Muscle of arm (tissue), 12 donors: Measurements from ENCODE around the gene INSYN1. TPM values are rescaled to one million over a fixed set of nuclear protein-coding genes. Genes with fewer than 3 reads are reported as not detected.

Experiments used
- DNase-seq: peaks from one replicate; pipeline ENCODE4 v3.0.0-alpha.2; 2013
- polyA plus RNA-seq, 12 donors: library from polyadenylated mRNA; unstranded; fragments of 120-200 nt; gene quantifications; one replicate each; pipeline ENCODE4 v1.2.1, GENCODE V29; 2013; ENCODE audit not compliant: insufficient read length in 12 of 12

Gene INSYN1
- polyA plus RNA-seq, 12 donors, result 1.9 to 15.8 (median 4.4) TPM; not detected in 1

DNA sequence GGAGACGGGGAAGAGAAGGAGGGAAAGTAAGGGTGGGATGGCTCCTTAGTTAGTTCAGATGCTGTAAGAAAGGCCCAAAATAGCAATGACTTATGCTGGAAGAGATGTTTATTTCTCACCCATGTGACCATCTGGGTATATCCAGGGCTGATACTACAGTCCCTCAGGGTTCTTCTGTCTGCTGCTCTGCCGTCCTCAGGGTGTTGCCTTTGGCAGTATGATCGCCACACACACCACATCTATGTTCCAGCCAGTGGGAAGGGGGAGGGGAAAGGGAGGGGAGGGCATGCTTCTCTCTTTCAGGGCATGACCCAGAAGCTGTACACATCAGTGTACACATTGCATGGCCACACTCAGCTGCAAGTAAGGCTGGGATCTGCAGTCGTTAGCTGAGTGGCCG lies 58.7 kb downstream of the INSYN1 start:
- no peak for DNase-seq

DNA sequence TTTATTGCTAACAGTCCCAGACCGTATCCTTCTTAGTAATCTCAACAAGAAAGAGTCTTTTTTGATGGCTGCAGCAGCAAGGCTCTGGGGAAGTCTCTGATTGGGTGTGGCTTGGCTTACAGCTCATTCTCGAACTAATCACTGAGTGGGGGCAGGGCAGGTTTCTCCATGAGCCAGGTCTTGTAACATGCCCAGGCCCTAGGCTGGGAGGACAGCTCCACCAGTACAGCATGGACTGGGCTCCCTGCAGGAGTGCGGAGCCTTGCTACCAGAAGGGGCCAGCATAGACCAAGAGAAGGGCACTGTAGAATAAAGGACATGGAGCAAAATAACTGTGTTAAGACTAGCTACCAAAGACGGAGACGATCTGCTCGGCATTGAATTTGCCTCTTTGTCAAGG lies 61.8 kb downstream of the INSYN1 start:
- no peak for DNase-seq

- no peak for DNase-seq
Observed at GRCh38 chr15:73688455-73688854, 64.7 kb downstream of the INSYN1 start.

- DNase-seq, result no peak
Observed at GRCh38 chr15:73687351-73687750, 65.8 kb downstream of the INSYN1 start.

DNA sequence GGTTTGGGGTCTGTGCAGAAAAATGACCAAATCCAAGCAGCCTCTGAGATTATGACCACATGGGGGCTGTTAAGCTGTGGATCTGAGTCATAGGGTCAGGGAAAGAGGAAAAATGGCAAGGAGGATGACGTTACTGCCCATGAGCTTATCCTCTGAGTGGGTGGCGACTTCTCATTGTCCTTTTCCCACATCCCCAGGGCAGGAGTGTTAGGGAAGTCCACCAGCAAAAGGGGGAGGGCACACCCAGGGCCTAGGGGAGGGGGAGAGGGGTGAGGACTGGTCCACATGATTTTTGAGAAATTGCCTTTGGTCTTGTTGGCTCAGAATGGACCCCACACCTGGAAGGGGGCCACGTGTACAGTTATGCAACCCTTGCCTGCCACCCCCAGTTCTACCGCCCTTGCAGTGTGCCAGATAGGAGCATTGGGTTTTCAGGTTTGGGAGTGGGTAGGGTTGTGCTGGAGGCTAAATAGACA lies 66.3 kb downstream of the INSYN1 start:
- no peak for DNase-seq

DNA sequence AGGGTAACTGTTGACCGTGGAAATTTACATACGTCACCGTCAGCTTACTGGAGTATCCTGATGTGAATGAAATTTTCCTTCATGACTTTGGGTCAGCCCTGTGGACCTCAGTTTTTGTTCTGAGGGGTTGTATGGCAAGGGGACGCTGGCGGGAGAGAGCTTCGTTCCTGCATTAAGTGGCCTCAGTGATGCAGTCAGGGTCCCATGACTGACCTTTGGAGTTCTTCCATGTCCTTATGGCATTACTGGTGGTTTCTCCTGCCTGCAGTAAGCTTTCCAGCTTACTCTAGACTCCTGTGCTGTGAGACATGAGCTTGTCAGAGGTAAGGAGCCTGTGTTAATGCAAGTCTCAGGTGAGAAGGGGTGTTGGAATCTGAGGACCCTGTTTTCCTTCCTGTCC lies 67.2 kb downstream of the INSYN1 start:
- no peak for DNase-seq

Other genes with a start within 250 kb of the INSYN1 start
- 100 to 1,000 TPM in 1 of 12 donors, 10 to 100 TPM in 10, not detected in 1; 71.4 to 115 (median 88.4) TPM for gene NPTN, start 120.0 kb downstream of the INSYN1 start, polyA plus RNA-seq
- gene CD276, start 69.0 kb downstream of the INSYN1 start, polyA plus RNA-seq, result 100 to 1,000 TPM in 11 of 12 donors, not detected in 1; 103 to 157 (median 128) TPM
- not detected for gene TBC1D21, start 120.2 kb upstream of the INSYN1 start, polyA plus RNA-seq
- 10 to 100 TPM in 11 of 12 donors, not detected in 1; 23.7 to 68.2 (median 28.4) TPM for gene LOXL1, start 173.1 kb upstream of the INSYN1 start, polyA plus RNA-seq
- 10 to 100 TPM in 11 of 12 donors, not detected in 1; 15.4 to 46.2 (median 27.4) TPM for gene STOML1, start 238.9 kb upstream of the INSYN1 start, polyA plus RNA-seq
- gene PML, start 241.4 kb upstream of the INSYN1 start, polyA plus RNA-seq, result 10 to 100 TPM in 11 of 12 donors, not detected in 1; 20.1 to 42.4 (median 28.7) TPM